Neural cell (in vitro differentiated cells): Measurements from ENCODE around the gene UBE2I. TPM values are rescaled to one million over a fixed set of nuclear protein-coding genes. Genes with fewer than 3 reads are reported as not detected.

Source experiments
- H2AFZ ChIP-seq: fragments of 200-600, 300-800 bp; sonication (generic), shearing (Covaris generic); 2 replicates; pipeline ENCODE4 v1.6.0; 2014; ENCODE audit warnings: low read depth, mild to moderate bottlenecking, antibody characterized with exemption, low read length, moderate library complexity
- H3F3A ChIP-seq: fragments of 200-600 bp; shearing (Covaris generic); 2 replicates; pipeline ENCODE4 v1.6.1; 2016; ENCODE audit warnings: mild to moderate bottlenecking, moderate library complexity, mixed read lengths, antibody characterized with exemption, low read length; ENCODE audit not compliant: insufficient read depth, poor library complexity, severe bottlenecking
- H3K27ac ChIP-seq: fragments of 200-600, 300-800 bp; sonication (generic), shearing (Covaris generic); 2 replicates; pipeline ENCODE4 v1.5.1; 2014; ENCODE audit warnings: mild to moderate bottlenecking, low read length, moderate library complexity
- H3K27me3 ChIP-seq: fragments of 300-800, 200-600 bp; sonication (generic), shearing (Covaris generic); 2 replicates; pipeline ENCODE4 v1.6.0; 2014; ENCODE audit warnings: mild to moderate bottlenecking, low read depth, low read length, moderate library complexity; ENCODE audit not compliant: insufficient read depth
- H3K36me3 ChIP-seq: fragments of 300-800, 200-600 bp; sonication (generic), shearing (Covaris generic); 2 replicates; pipeline ENCODE4 v1.5.1; 2014; ENCODE audit warnings: mild to moderate bottlenecking, antibody characterized with exemption, low read length, moderate library complexity; ENCODE audit not compliant: insufficient read depth
- H3K4me2 ChIP-seq: fragments of 300-800, 200-600 bp; sonication (generic), shearing (Covaris generic); 2 replicates; pipeline ENCODE4 v1.6.0; 2014; ENCODE audit warnings: mild to moderate bottlenecking, low read length
- H3K4me3 ChIP-seq: fragments of 300-800, 200-600 bp; sonication (generic), shearing (Covaris generic); 2 replicates; pipeline ENCODE4 v1.5.1; 2014; ENCODE audit warnings: mild to moderate bottlenecking, low read length, moderate library complexity
- H3K79me2 ChIP-seq: fragments of 200-600 bp; shearing (Covaris generic); replicated peaks from 2 replicates; pipeline ENCODE4 v1.6.0; 2014; ENCODE audit warnings: mild to moderate bottlenecking, low read length, moderate library complexity; ENCODE audit not compliant: insufficient read depth
- H3K9ac ChIP-seq: fragments of 300-800, 200-600 bp; sonication (generic), shearing (Covaris generic); 2 replicates; pipeline ENCODE4 v1.6.1; 2016; ENCODE audit warnings: mild to moderate bottlenecking, low read length, mixed read lengths
- H3K9me2 ChIP-seq: fragments of 200-600 bp; shearing (Covaris generic); 2 replicates; pipeline ENCODE4 v1.6.1; 2016; ENCODE audit warnings: mild to moderate bottlenecking, low read length, mixed read lengths; ENCODE audit not compliant: insufficient read depth
- H3K9me3 ChIP-seq: fragments of 200-600, 300-800 bp; sonication (generic), shearing (Covaris generic); 2 replicates; pipeline ENCODE4 v1.6.1; 2016; ENCODE audit warnings: mild to moderate bottlenecking, mixed run types, low read length, moderate library complexity, mixed read lengths
- H4K20me1 ChIP-seq: fragments of 200-600 bp; shearing (Covaris generic); 2 replicates; pipeline ENCODE4 v1.6.1; 2016; ENCODE audit warnings: mild to moderate bottlenecking, mixed run types; ENCODE audit not compliant: insufficient read depth
- EP300 ChIP-seq: fragments of 450-650 bp; conservative IDR thresholded peaks from 2 replicates; pipeline ENCODE4 v1.6.1; 2014; ENCODE audit warnings: antibody characterized with exemption, mild to moderate bottlenecking, moderate library complexity; ENCODE audit not compliant: poor library complexity, severe bottlenecking
- EZH2 ChIP-seq: fragments of 200-600, 300-800 bp; shearing (Covaris generic), sonication (generic); IDR thresholded peaks from 2 replicates; pipeline ENCODE4 v1.6.1; 2014; ENCODE audit warnings: antibody characterized with exemption, low read length, borderline replicate concordance, mild to moderate bottlenecking; ENCODE audit not compliant: insufficient read depth, poor library complexity, severe bottlenecking
- MXI1 ChIP-seq: fragments of 450-650 bp; conservative IDR thresholded peaks from 2 replicates; pipeline ENCODE4 v1.6.1; 2014; ENCODE audit warnings: antibody characterized with exemption, mild to moderate bottlenecking; ENCODE audit not compliant: poor library complexity, severe bottlenecking
- POLR2AphosphoS5 ChIP-seq: IDR thresholded peaks from 2 replicates; pipeline ENCODE4 v1.6.1; 2012
- RAD21 ChIP-seq: fragments of 450-650 bp; conservative IDR thresholded peaks from 2 replicates; pipeline ENCODE4 v1.6.1; 2014; ENCODE audit warnings: antibody characterized with exemption, mild to moderate bottlenecking, moderate library complexity
- SMC3 ChIP-seq: fragments of 450-650 bp; conservative IDR thresholded peaks from 2 replicates; pipeline ENCODE4 v1.6.1; 2014; ENCODE audit warnings: antibody characterized with exemption, mild to moderate bottlenecking, moderate library complexity; ENCODE audit not compliant: poor library complexity
- TAF1 ChIP-seq: IDR thresholded peaks from 2 replicates; pipeline ENCODE4 v1.6.1; 2012; ENCODE audit warnings: low read depth
- polyA plus RNA-seq: library from polyadenylated mRNA; depleted of rRNA; stranded (reverse); fragments of >200 nt; gene quantifications from 2 replicates; pipeline ENCODE4 v1.2.3, GENCODE V29; 2014
- TF ChIP-seq, protein P1 (sequence below): fragments of 450-650 bp; IDR thresholded peaks from 2 replicates; pipeline ENCODE4 v1.5.1; 2014; ENCODE audit warnings: antibody characterized with exemption, mild to moderate bottlenecking, moderate library complexity; ENCODE audit not compliant: poor library complexity, severe bottlenecking
- TF ChIP-seq, protein P2 (sequence below): IDR thresholded peaks from 2 replicates; pipeline ENCODE4 v1.6.1; 2012; ENCODE audit warnings: borderline replicate concordance

The UBE2I gene
- polyA plus RNA-seq, 1 donor from 2014 or later, result 111 TPM

- Histone ChIP-seq H3K9me2 (no peaks in the 10 kb centered on the region), H4K20me1 (peaks cover 31% of the 10 kb centered on the region), H3K4me2 (no peak overlapping the region), H3K9me3 (no peaks in the 10 kb centered on the region), H2AFZ (no peak overlapping the region), H3F3A (no peaks in the 10 kb centered on the region), H3K9ac (no peak overlapping the region), H3K27ac (no peak overlapping the region), H3K4me3 (no peak overlapping the region), H3K27me3 (no peaks in the 10 kb centered on the region), H3K79me2 (peaks cover 37% of the 10 kb centered on the region), H3K36me3 (no peaks in the 10 kb centered on the region)
- TF ChIP-seq POLR2AphosphoS5, result no peak
- TF ChIP-seq, protein P1, sequence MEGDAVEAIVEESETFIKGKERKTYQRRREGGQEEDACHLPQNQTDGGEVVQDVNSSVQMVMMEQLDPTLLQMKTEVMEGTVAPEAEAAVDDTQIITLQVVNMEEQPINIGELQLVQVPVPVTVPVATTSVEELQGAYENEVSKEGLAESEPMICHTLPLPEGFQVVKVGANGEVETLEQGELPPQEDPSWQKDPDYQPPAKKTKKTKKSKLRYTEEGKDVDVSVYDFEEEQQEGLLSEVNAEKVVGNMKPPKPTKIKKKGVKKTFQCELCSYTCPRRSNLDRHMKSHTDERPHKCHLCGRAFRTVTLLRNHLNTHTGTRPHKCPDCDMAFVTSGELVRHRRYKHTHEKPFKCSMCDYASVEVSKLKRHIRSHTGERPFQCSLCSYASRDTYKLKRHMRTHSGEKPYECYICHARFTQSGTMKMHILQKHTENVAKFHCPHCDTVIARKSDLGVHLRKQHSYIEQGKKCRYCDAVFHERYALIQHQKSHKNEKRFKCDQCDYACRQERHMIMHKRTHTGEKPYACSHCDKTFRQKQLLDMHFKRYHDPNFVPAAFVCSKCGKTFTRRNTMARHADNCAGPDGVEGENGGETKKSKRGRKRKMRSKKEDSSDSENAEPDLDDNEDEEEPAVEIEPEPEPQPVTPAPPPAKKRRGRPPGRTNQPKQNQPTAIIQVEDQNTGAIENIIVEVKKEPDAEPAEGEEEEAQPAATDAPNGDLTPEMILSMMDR, result no peak
Observed at GRCh38 chr16:1317479-1318267, 8.2 kb downstream of the UBE2I start.

GRCh38 chr16:1318268-1318545 is 8.8 kb downstream of the UBE2I start:
- peaks cover 26% of the 10 kb centered on the region for H4K20me1 ChIP-seq
- no peaks in the 10 kb centered on the region for H3F3A ChIP-seq
- no peak for TF ChIP-seq EZH2
- TF ChIP-seq SMC3, result no peak
- peak; percentile 12 for TF ChIP-seq POLR2AphosphoS5
- H3K36me3 ChIP-seq, result no peaks in the 10 kb centered on the region
- no peak overlapping the region for H3K4me2 ChIP-seq
- peaks cover 32% of the 10 kb centered on the region for H3K79me2 ChIP-seq
- no peak overlapping the region for H2AFZ ChIP-seq
- H3K9ac ChIP-seq, result no peak overlapping the region
- no peak overlapping the region for H3K4me3 ChIP-seq
- no peak overlapping the region for H3K27ac ChIP-seq
- H3K9me3 ChIP-seq, result no peaks in the 10 kb centered on the region
- H3K27me3 ChIP-seq, result no peaks in the 10 kb centered on the region
- no peaks in the 10 kb centered on the region for H3K9me2 ChIP-seq

DNA sequence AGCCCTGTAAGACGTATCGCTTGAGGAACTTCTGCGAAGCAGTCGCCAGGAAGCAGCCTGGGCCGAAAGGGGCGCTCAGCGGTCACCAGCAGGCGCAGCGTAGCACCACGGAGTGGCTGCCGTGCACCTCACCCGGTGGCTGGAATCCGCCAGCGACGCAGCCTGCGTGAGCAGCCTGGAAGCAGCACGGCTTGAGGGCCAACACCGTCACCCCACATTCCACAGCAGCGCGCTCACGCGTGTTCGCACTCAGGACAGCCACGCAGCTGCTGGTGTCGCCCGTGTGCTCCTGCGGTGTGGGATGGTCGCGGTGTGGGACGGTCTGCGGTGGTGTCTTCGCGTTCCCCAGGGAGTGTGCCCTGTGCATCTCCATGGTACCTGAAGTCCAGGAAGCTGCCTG is 9.6 kb downstream of the UBE2I start:
- Histone ChIP-seq H3K27me3 (no peaks in the 10 kb centered on the region), H3K27ac (no peak overlapping the region), H3K9ac (no peak overlapping the region), H3K9me2 (no peaks in the 10 kb centered on the region), H3K9me3 (no peaks in the 10 kb centered on the region), H3K4me2 (no peak overlapping the region), H3K4me3 (no peak overlapping the region), H3K79me2 (peaks cover 23% of the 10 kb centered on the region), H3K36me3 (no peaks in the 10 kb centered on the region), H2AFZ (no peak overlapping the region), H4K20me1 (peaks cover 18% of the 10 kb centered on the region), H3F3A (no peaks in the 10 kb centered on the region)
- TF ChIP-seq TAF1 (no peak), POLR2AphosphoS5 (peak; percentile 27)

GRCh38 chr16:1320097-1320496 is 10.7 kb downstream of the UBE2I start:
- H4K20me1 ChIP-seq, result peaks cover 13% of the 10 kb centered on the region
- no peaks in the 10 kb centered on the region for H3K27me3 ChIP-seq
- H3K36me3 ChIP-seq, result no peaks in the 10 kb centered on the region
- no peak overlapping the region for H3K27ac ChIP-seq
- no peak overlapping the region for H3K4me3 ChIP-seq
- no peak overlapping the region for H2AFZ ChIP-seq
- no peaks in the 10 kb centered on the region for H3K9me3 ChIP-seq
- H3K9me2 ChIP-seq, result no peaks in the 10 kb centered on the region
- H3K4me2 ChIP-seq, result no peak overlapping the region
- TF ChIP-seq, protein P1, result no peak
- TF ChIP-seq, protein P2, sequence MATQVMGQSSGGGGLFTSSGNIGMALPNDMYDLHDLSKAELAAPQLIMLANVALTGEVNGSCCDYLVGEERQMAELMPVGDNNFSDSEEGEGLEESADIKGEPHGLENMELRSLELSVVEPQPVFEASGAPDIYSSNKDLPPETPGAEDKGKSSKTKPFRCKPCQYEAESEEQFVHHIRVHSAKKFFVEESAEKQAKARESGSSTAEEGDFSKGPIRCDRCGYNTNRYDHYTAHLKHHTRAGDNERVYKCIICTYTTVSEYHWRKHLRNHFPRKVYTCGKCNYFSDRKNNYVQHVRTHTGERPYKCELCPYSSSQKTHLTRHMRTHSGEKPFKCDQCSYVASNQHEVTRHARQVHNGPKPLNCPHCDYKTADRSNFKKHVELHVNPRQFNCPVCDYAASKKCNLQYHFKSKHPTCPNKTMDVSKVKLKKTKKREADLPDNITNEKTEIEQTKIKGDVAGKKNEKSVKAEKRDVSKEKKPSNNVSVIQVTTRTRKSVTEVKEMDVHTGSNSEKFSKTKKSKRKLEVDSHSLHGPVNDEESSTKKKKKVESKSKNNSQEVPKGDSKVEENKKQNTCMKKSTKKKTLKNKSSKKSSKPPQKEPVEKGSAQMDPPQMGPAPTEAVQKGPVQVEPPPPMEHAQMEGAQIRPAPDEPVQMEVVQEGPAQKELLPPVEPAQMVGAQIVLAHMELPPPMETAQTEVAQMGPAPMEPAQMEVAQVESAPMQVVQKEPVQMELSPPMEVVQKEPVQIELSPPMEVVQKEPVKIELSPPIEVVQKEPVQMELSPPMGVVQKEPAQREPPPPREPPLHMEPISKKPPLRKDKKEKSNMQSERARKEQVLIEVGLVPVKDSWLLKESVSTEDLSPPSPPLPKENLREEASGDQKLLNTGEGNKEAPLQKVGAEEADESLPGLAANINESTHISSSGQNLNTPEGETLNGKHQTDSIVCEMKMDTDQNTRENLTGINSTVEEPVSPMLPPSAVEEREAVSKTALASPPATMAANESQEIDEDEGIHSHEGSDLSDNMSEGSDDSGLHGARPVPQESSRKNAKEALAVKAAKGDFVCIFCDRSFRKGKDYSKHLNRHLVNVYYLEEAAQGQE, result no peak
- TF ChIP-seq POLR2AphosphoS5 (no peak), EP300 (no peak), RAD21 (no peak), TAF1 (no peak), EZH2 (no peak), SMC3 (no peak), MXI1 (no peak)
- no peaks in the 10 kb centered on the region for H3F3A ChIP-seq
- peaks cover 15% of the 10 kb centered on the region for H3K79me2 ChIP-seq
- no peak overlapping the region for H3K9ac ChIP-seq
